H1 (cell line): ENCODE measurements around the gene WNT9B. TPM values are rescaled to one million over a fixed set of nuclear protein-coding genes. Genes with fewer than 3 reads are reported as not detected.

Experiments used
- ATF2 ChIP-seq: IDR thresholded peaks from 2 replicates; pipeline ENCODE4 v1.6.1; 2012; ENCODE audit warnings: low read length, inconsistent platforms
- CHD7 ChIP-seq: fragments of 300-600 bp; sonication (generic); IDR thresholded peaks from 2 replicates; pipeline ENCODE4 v1.7.1; 2012; ENCODE audit warnings: low read length, moderate library complexity, mild to moderate bottlenecking, inconsistent platforms; ENCODE audit not compliant: insufficient replicate concordance
- CREB1 ChIP-seq: IDR thresholded peaks from 2 replicates; pipeline ENCODE4 v1.6.1; 2012; ENCODE audit warnings: inconsistent platforms
- E2F6 ChIP-seq: IDR thresholded peaks from 2 replicates; pipeline ENCODE4 v1.6.1; 2012; ENCODE audit warnings: inconsistent platforms
- EP300 ChIP-seq, 2 experiments: IDR thresholded peaks; 1 replicate in 1 of 2; 2 replicates in 1 of 2; pipeline ENCODE4 v1.6.1; 2011 to 2012; ENCODE audit warnings: low read depth in 2 of 2, low read length in 2 of 2, mild to moderate bottlenecking in 2 of 2, borderline replicate concordance in 1 of 2, inconsistent platforms in 1 of 2, moderate library complexity in 1 of 2
- MAX ChIP-seq: IDR thresholded peaks from 2 replicates; pipeline ENCODE4 v1.6.1; 2012; ENCODE audit warnings: inconsistent platforms
- POLR2AphosphoS5 ChIP-seq: IDR thresholded peaks from 2 replicates; pipeline ENCODE4 v1.6.1; 2011; ENCODE audit warnings: low read depth, low read length
- SP2 ChIP-seq: IDR thresholded peaks from 2 replicates; pipeline ENCODE4 v1.6.1; 2012; ENCODE audit warnings: mild to moderate bottlenecking, low read length, inconsistent platforms
- ZNF274 ChIP-seq: IDR thresholded peaks from 2 replicates; pipeline ENCODE4 v1.7.0; 2012; ENCODE audit warnings: low read length, borderline replicate concordance; ENCODE audit errors: extremely low read depth
- polyA plus RNA-seq, 7 experiments: library from polyadenylated mRNA; depleted of rRNA in 3 of 7; stranded (reverse) in 5 of 7; unstranded in 2 of 7; fragments of >200 nt in 5 of 7; fragments of 200-250 nt in 2 of 7; gene quantifications; 1 replicate in 5 of 7; 2 replicates in 1 of 7; 4 replicates in 1 of 7; pipeline versions ENCODE4 v1.2.1 to v1.2.3, GENCODE V29; 2011 to 2013; ENCODE audit warnings: missing spikeins in 2 of 7, mixed read lengths in 2 of 7
- total RNA-seq: library from RNA; stranded (reverse); fragmentation: NEBNext Ultra II Directional; extraction: Animal tissue kit (Norgen Biotek cat#: 25700); gene quantifications from 2 replicates; pipeline ENCODE4 v1.2.1, GENCODE V29; 2021

Gene WNT9B
- total and polyA plus RNA-seq, 2 of the 8 experiments (the other 6 are each of a cell fraction or from before 2014, with no cell fraction given): 0.21 TPM; not detected in 1

GRCh38 chr17:46839211-46839610 lies 12.2 kb upstream of the WNT9B start (continued):
- TF ChIP-seq CHD7: no peak
- TF ChIP-seq SP2: no peak
- TF ChIP-seq ATF2: no peak
- TF ChIP-seq POLR2AphosphoS5: no peak
- no peak for TF ChIP-seq E2F6
- no peak for TF ChIP-seq MAX
- TF ChIP-seq EP300 (IDR thresholded peaks at IDR 0.05; ENCODE audit: borderline replicate concordance in 1 of 2, low read depth in 2 of 2, low read length in 2 of 2): no peak
- no peak for TF ChIP-seq CREB1
- no peak for TF ChIP-seq ZNF274
